Gastrocnemius medialis (tissue), 4 donors: ENCODE results near the gene PRPH.

ENCODE experiments used
- POLR2A ChIP-seq, 2 donors: fragments of 450-650 bp; IDR thresholded peaks; one replicate each; pipeline ENCODE4 v1.6.1; 2017; ENCODE audit warnings: antibody characterized with exemption in 2 of 2, mild to moderate bottlenecking in 2 of 2, moderate library complexity in 2 of 2
- TF ChIP-seq, protein P1 (sequence below), 5 experiments: fragments of 450-650 bp in 3 of 5; fragments of 200-600 bp in 2 of 5; sonication (generic) in 2 of 5; IDR thresholded peaks in 4 of 5; conservative IDR thresholded peaks in 1 of 5; 1 replicate in 4 of 5; 2 replicates in 1 of 5; pipeline ENCODE4 v1.5.1; 2016 to 2019; ENCODE audit warnings: antibody characterized with exemption in 5 of 5, mild to moderate bottlenecking in 3 of 5, moderate library complexity in 3 of 5

DNA sequence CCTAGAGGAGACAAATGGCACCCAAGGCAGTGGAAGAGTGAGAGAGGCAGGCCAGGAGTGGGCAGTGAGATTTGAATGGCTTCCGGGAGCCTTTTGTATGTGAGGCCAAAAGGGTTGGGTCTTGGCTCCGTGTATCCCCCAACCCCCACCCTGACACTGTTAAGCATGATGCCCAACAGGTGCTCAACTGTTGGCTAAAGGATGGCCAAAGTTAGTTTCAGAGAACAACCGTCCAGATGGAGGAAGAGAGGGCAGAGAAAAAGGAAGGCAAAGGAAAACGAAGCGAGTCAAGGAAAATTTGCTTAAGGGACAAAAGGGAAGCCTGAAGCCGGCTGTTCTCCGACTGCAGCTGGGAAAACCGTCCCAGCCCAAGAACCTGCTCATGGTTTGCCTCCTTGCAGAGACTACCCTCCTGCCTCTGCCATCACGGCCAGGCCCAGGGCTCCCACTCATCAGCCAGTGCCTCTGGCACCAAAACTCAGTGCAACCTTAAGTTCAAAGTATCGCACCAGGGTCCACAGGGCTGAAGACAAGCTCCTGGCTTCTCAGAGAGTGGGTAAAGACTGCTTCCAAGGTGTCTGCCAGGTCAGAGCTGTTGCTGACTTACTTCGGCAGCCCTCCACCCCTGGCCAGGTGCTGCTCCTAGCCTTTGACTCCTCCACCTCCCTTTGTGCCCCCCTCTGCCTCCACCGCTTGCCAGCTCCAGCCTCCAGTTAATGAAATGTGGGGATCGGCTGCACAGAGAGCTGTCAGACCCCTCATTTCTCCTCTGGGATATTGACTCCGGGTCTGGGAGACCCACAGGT, 46.2 kb downstream of the PRPH start:
- TF ChIP-seq, protein P1, sequence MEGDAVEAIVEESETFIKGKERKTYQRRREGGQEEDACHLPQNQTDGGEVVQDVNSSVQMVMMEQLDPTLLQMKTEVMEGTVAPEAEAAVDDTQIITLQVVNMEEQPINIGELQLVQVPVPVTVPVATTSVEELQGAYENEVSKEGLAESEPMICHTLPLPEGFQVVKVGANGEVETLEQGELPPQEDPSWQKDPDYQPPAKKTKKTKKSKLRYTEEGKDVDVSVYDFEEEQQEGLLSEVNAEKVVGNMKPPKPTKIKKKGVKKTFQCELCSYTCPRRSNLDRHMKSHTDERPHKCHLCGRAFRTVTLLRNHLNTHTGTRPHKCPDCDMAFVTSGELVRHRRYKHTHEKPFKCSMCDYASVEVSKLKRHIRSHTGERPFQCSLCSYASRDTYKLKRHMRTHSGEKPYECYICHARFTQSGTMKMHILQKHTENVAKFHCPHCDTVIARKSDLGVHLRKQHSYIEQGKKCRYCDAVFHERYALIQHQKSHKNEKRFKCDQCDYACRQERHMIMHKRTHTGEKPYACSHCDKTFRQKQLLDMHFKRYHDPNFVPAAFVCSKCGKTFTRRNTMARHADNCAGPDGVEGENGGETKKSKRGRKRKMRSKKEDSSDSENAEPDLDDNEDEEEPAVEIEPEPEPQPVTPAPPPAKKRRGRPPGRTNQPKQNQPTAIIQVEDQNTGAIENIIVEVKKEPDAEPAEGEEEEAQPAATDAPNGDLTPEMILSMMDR (IDR thresholded peaks at IDR 0.05 in 4 of 5, conservative IDR thresholded peaks at IDR 0.05 in 1 of 5) = no peak
- TF ChIP-seq POLR2A (IDR thresholded peaks at IDR 0.05) = no peak
